Measurements from ENCODE around the gene DNAI7. TPM values are rescaled to one million over a fixed set of nuclear protein-coding genes. Genes with fewer than 3 reads are reported as not detected.
A peak's percentile ranks its signal among the peaks of the same experiment; 100 is the strongest.

DNAI7 gene
- total and polyA plus RNA-seq, 3 experiments from 2014 or later, result not detected

DNA sequence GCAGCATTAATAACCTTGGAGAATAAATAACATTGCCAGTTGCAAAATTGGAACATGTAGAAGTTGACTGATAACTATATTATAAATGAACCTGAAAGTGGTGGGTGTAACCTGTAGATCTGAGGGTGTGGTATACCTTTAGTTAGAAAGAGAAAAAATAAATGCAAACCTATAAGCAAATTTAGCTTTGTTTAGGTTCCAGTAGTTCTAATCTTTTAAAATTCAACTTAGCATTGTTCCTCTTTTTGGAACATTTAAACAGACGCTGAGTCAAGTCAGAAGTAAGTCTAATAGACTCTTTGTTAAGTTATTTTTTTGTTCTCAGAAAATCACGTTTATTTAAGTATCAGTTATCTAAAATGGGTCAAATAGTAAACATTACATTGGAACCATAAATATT lies 120.0 kb downstream of the DNAI7 start:
- no peak overlapping the region for H3K4me3 ChIP-seq (ENCODE audit: low read length)
- H3K4me1 ChIP-seq (ENCODE audit: insufficient read depth, low read length), result no peaks in the 10 kb centered on the region
- Mint-ChIP-seq H3K9me3 (no peaks in the 10 kb centered on the region), H3K4me1 (peaks cover 16 to 42% (median 21%) of the 10 kb centered on the region in 3 donors), H3K27ac (no peak overlapping the region), H3K36me3 (peaks cover 12 to 66% (median 25%) of the 10 kb centered on the region in 3 donors), H3K27me3 (no peaks in the 10 kb centered on the region), H3K4me3 (no peak overlapping the region)
- POLR2A ChIA-PET, result no interaction called here
- no peaks in the 10 kb centered on the region for H3K27me3 ChIP-seq (ENCODE audit: insufficient read depth, low read length, poor library complexity, severe bottlenecking)
- peaks cover 6% of the 10 kb centered on the region for H3K36me3 ChIP-seq (ENCODE audit: insufficient read depth, low read length)
- no peak overlapping the region for H3K27ac ChIP-seq (ENCODE audit: low read depth, low read length)
- H3K9me3 ChIP-seq (ENCODE audit: low read length), result no peaks in the 10 kb centered on the region
- no peak for DNase-seq
- CTCF ChIA-PET, result no interaction called here

DNA sequence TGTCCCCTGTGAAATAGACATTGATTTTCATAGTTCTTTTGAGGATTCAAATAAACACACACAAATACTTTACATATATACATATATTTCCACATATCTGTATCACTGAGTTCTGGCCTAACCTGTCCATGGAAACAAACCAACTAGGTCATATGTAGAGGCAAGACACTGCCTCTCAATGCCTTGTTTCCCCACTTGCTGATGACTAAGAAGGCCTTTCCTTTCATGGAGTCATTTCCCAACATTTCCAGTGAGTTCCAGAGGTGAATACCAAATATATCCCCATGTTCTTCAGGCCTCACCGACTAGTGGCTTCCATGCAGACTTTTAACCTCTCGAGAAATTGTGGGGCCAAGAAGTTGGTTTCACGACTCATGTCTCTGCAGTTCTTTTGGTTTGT lies 120.8 kb downstream of the DNAI7 start:
- H3K36me3 ChIP-seq (ENCODE audit: insufficient read depth, low read length), result peaks cover under 1% of the 10 kb centered on the region
- no peaks in the 10 kb centered on the region for H3K9me3 ChIP-seq (ENCODE audit: low read length)
- peaks cover 18 to 45% (median 25%) of the 10 kb centered on the region in 3 donors for H3K4me1 Mint-ChIP-seq
- H3K4me3 Mint-ChIP-seq, result no peak overlapping the region
- ChIA-PET POLR2A (no interaction called here), CTCF (no interaction called here)
- no peak overlapping the region for H3K27ac ChIP-seq (ENCODE audit: low read depth, low read length)
- H3K4me3 ChIP-seq (ENCODE audit: low read length), result no peak overlapping the region
- no peaks in the 10 kb centered on the region for H3K27me3 ChIP-seq (ENCODE audit: insufficient read depth, low read length, poor library complexity, severe bottlenecking)
- no peaks in the 10 kb centered on the region for H3K27me3 Mint-ChIP-seq
- H3K9me3 Mint-ChIP-seq, result no peaks in the 10 kb centered on the region
- H3K4me1 ChIP-seq (ENCODE audit: insufficient read depth, low read length), result no peaks in the 10 kb centered on the region
- H3K36me3 Mint-ChIP-seq, result peaks cover 10 to 67% (median 29%) of the 10 kb centered on the region in 3 donors
- no peak for DNase-seq
- H3K27ac Mint-ChIP-seq, result no peak overlapping the region

- Mint-ChIP-seq H3K27ac (no peak overlapping the region), H3K36me3 (peaks cover 8 to 72% (median 28%) of the 10 kb centered on the region in 3 donors), H3K9me3 (no peaks in the 10 kb centered on the region), H3K4me1 (peaks cover 22 to 55% (median 32%) of the 10 kb centered on the region in 3 donors), H3K4me3 (no peak overlapping the region), H3K27me3 (no peaks in the 10 kb centered on the region)
- DNase-seq, result no peak
- Histone ChIP-seq H3K4me3 (ENCODE audit: low read length) (no peak overlapping the region), H3K4me1 (ENCODE audit: insufficient read depth, low read length) (no peaks in the 10 kb centered on the region), H3K9me3 (ENCODE audit: low read length) (no peaks in the 10 kb centered on the region), H3K27me3 (ENCODE audit: insufficient read depth, low read length, poor library complexity, severe bottlenecking) (no peaks in the 10 kb centered on the region), H3K36me3 (ENCODE audit: insufficient read depth, low read length) (peaks cover 5% of the 10 kb centered on the region), H3K27ac (ENCODE audit: low read depth, low read length) (no peak overlapping the region)
- ChIA-PET POLR2A (no interaction called here), CTCF (interaction anchor here (1.3 kb wide), 1 partner anchor 20 kb away, joined by 3 read pairs; no protein-coding TSS in a partner anchor)
Measured at GRCh38 chr12:25072906-25073650, 121.9 kb downstream of the DNAI7 start.

- DNase-seq, result no peak
- no peak overlapping the region for H3K4me3 Mint-ChIP-seq
- Histone ChIP-seq H3K4me1 (ENCODE audit: insufficient read depth, low read length) (no peaks in the 10 kb centered on the region), H3K36me3 (ENCODE audit: insufficient read depth, low read length) (peaks cover 12% of the 10 kb centered on the region), H3K27ac (ENCODE audit: low read depth, low read length) (no peak overlapping the region), H3K9me3 (ENCODE audit: low read length) (no peaks in the 10 kb centered on the region), H3K4me3 (ENCODE audit: low read length) (no peak overlapping the region), H3K27me3 (ENCODE audit: insufficient read depth, low read length, poor library complexity, severe bottlenecking) (no peaks in the 10 kb centered on the region)
- H3K9me3 Mint-ChIP-seq, result no peaks in the 10 kb centered on the region
- H3K4me1 Mint-ChIP-seq, result peaks cover 23 to 62% (median 38%) of the 10 kb centered on the region in 3 donors
- H3K27me3 Mint-ChIP-seq, result no peaks in the 10 kb centered on the region
- POLR2A ChIA-PET, result no interaction called here
- no peak overlapping the region for H3K27ac Mint-ChIP-seq
- H3K36me3 Mint-ChIP-seq, result peaks cover 13 to 81% (median 35%) of the 10 kb centered on the region in 3 donors
- CTCF ChIA-PET, result interaction anchor here (0.9 kb wide), 1 partner anchor 11 kb away, joined by 3 read pairs; no protein-coding TSS in a partner anchor
Measured at GRCh38 chr12:25071366-25071765, 123.6 kb downstream of the DNAI7 start.

DNA sequence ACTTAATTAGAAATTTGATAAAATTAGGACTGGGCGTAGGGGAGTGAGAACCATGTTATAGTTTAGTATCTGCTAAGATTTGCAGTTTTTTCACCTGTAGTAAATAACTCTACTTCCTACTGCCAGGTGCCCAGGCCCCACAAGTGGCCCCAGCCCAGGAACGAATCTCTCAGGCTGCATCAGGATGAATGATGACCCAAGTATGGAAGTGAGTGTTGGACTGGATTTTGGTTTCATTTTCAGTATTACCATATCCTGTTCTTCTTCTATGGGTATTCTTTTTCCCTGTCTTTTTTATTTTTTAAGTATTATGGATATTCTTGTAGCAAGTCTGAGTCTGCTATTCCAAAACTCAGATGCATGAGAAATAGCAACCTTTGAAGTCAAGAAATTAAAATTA lies 125.7 kb downstream of the DNAI7 start:
- Histone ChIP-seq H3K27ac (ENCODE audit: low read depth, low read length) (no peak overlapping the region), H3K27me3 (ENCODE audit: insufficient read depth, low read length, poor library complexity, severe bottlenecking) (no peaks in the 10 kb centered on the region), H3K9me3 (ENCODE audit: low read length) (no peaks in the 10 kb centered on the region), H3K4me1 (ENCODE audit: insufficient read depth, low read length) (no peaks in the 10 kb centered on the region), H3K36me3 (ENCODE audit: insufficient read depth, low read length) (peaks cover 25% of the 10 kb centered on the region), H3K4me3 (ENCODE audit: low read length) (no peak overlapping the region)
- Mint-ChIP-seq H3K27ac (peak overlapping the region in 1 of 8 donors; percentile 29), H3K36me3 (peaks cover 16 to 89% (median 37%) of the 10 kb centered on the region in 3 donors), H3K9me3 (no peaks in the 10 kb centered on the region), H3K4me1 (peaks cover 24 to 51% (median 36%) of the 10 kb centered on the region in 3 donors), H3K27me3 (no peaks in the 10 kb centered on the region), H3K4me3 (no peak overlapping the region)
- no peak for DNase-seq
- ChIA-PET POLR2A (no interaction called here), CTCF (no interaction called here)

DNA sequence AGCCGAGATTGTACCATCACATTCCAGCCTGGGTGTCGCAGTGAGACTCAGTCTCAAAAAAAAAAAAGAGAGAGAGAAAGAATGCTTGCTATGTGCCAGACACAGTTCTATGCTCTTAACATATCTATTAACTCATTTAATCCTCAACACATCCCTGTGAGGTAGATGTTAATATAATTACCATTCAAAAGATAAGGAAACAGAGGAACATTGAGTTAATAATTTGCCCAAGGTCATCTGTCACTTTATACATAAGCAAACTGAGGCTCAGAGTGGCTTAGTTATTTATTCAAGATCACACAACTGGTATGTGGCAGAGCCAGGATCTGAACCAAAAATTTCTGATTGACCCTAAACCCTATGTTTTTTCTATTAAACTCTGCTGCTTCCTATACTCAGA lies 129.9 kb downstream of the DNAI7 start:
- no peak for DNase-seq
- Mint-ChIP-seq H3K27ac (no peak overlapping the region), H3K27me3 (no peaks in the 10 kb centered on the region), H3K9me3 (no peaks in the 10 kb centered on the region), H3K4me3 (no peak overlapping the region), H3K36me3 (peaks cover 13 to 82% (median 28%) of the 10 kb centered on the region in 3 donors), H3K4me1 (peaks cover 28 to 47% (median 41%) of the 10 kb centered on the region in 3 donors)
- no peaks in the 10 kb centered on the region for H3K27me3 ChIP-seq (ENCODE audit: insufficient read depth, low read length, poor library complexity, severe bottlenecking)
- peaks cover 34% of the 10 kb centered on the region for H3K36me3 ChIP-seq (ENCODE audit: insufficient read depth, low read length)
- ChIA-PET POLR2A (no interaction called here), CTCF (no interaction called here)
- H3K4me1 ChIP-seq (ENCODE audit: insufficient read depth, low read length), result peaks cover 4% of the 10 kb centered on the region
- H3K4me3 ChIP-seq (ENCODE audit: low read length), result no peak overlapping the region
- no peaks in the 10 kb centered on the region for H3K9me3 ChIP-seq (ENCODE audit: low read length)
- no peak overlapping the region for H3K27ac ChIP-seq (ENCODE audit: low read depth, low read length)

GRCh38 chr12:25063873-25064628 lies 130.9 kb downstream of the DNAI7 start:
- Mint-ChIP-seq H3K27ac (peak overlapping the region in 2 of 8 donors; percentile 15 to 78), H3K4me1 (peaks cover 28 to 46% (median 41%) of the 10 kb centered on the region in 3 donors), H3K4me3 (no peak overlapping the region), H3K27me3 (no peaks in the 10 kb centered on the region), H3K9me3 (no peaks in the 10 kb centered on the region), H3K36me3 (peaks cover 11 to 72% (median 20%) of the 10 kb centered on the region in 3 donors)
- peaks cover 4% of the 10 kb centered on the region for H3K4me1 ChIP-seq (ENCODE audit: insufficient read depth, low read length)
- H3K36me3 ChIP-seq (ENCODE audit: insufficient read depth, low read length), result peaks cover 34% of the 10 kb centered on the region
- no peaks in the 10 kb centered on the region for H3K9me3 ChIP-seq (ENCODE audit: low read length)
- no peak overlapping the region for H3K27ac ChIP-seq (ENCODE audit: low read depth, low read length)
- POLR2A ChIA-PET, result no interaction called here
- no peak overlapping the region for H3K4me3 ChIP-seq (ENCODE audit: low read length)
- H3K27me3 ChIP-seq (ENCODE audit: insufficient read depth, low read length, poor library complexity, severe bottlenecking), result no peaks in the 10 kb centered on the region
- no peak for DNase-seq
- CTCF ChIA-PET, result interaction anchor here (0.7 kb wide), 1 partner anchor 12 kb away, joined by 3 read pairs; no protein-coding TSS in a partner anchor

DNA sequence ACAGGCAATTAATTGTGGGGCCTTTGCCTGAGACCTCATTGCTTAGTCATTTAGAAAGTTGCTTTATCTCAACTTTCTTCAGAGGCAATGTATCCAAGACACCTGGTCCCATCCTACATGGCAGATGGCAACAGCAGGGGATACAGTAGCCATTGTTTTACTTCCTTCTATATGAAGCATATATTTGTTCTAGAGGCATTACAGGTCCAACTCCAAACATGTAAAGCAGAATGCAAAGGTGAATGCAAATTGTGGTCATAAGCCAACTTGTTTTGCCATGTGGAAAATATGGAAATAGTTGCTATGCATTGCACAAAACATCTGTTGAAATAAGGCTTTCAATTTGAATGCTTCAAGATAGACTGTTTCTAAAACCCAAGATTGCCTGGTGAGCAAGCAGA lies 136.3 kb downstream of the DNAI7 start:
- Mint-ChIP-seq H3K27me3 (no peaks in the 10 kb centered on the region), H3K36me3 (peaks cover 0 to 32% (median 8%) of the 10 kb centered on the region in 3 donors), H3K9me3 (no peaks in the 10 kb centered on the region), H3K4me3 (peak overlapping the region in 5 of 7 donors; percentile 20 to 70 (median 53)), H3K4me1 (peaks cover 54 to 79% (median 73%) of the 10 kb centered on the region in 3 donors), H3K27ac (peak overlapping the region in 2 of 8 donors; percentile 17 to 35)
- no peak overlapping the region for H3K27ac ChIP-seq (ENCODE audit: low read depth, low read length)
- no peaks in the 10 kb centered on the region for H3K27me3 ChIP-seq (ENCODE audit: insufficient read depth, low read length, poor library complexity, severe bottlenecking)
- DNase-seq, result no peak
- ChIA-PET POLR2A (no interaction called here), CTCF (no interaction called here)
- H3K4me1 ChIP-seq (ENCODE audit: insufficient read depth, low read length), result peaks cover 42% of the 10 kb centered on the region
- H3K9me3 ChIP-seq (ENCODE audit: low read length), result no peaks in the 10 kb centered on the region
- peaks cover 3% of the 10 kb centered on the region for H3K36me3 ChIP-seq (ENCODE audit: insufficient read depth, low read length)
- H3K4me3 ChIP-seq (ENCODE audit: low read length), result no peak overlapping the region

Measured in CD8-positive, alpha-beta memory T cell (primary cell).